ENCODE results near the gene USP7. TPM values are rescaled to one million over a fixed set of nuclear protein-coding genes. Genes with fewer than 3 reads are reported as not detected.

Gene USP7
- total RNA-seq, 1 experiment from 2014 or later, result 73.8 TPM

DNA sequence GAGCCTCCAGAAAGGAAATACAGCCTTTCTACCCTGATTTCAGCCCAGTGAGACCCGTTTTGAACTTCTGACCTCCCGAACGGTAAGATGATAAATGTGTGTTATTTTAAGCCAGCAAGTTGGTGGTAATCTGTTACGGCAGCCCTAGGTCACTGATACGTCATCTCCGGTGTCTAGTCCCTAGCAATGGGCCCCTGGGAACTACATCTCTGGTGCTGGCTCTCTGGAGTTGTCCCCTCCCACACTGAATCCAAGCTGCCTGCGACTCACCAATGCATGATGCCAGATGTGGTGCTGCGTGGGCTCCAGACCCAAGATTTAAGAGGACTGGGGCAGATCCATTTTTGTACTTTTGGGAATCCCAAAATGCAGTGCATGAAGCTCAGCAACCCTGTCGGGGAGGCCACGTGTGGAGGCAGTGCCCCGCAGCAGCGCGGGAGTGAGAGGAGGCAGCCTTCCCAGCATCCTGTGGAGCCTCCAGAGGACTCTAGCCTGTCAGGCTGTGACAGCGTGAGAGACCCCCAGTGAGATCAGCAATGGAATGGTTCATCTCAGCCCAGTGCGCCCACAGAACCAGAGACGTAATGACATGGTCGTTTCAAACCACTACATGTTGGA is 43.6 kb upstream of the USP7 start:
- no peak overlapping the region for H3K4me2 ChIP-seq (ENCODE audit: low read length)
- H3K9me3 ChIP-seq (ENCODE audit: low read length), result no peaks in the 10 kb centered on the region
- no peaks in the 10 kb centered on the region for H3K79me2 ChIP-seq (ENCODE audit: low read length)
- no peak overlapping the region for H3K4me3 ChIP-seq (ENCODE audit: low read length)
- intact Hi-C loops (cut with micrococcal nuclease), result loop anchor here (5.0 to 10.0 kb wide), 2 partner anchors 72 to 100 kb away; no protein-coding TSS in a partner anchor
- ATAC-seq (no peak), DNase-seq (no peak)
- H3K27me3 ChIP-seq (ENCODE audit: low read length), result no peaks in the 10 kb centered on the region
- no peak overlapping the region for H3K9ac ChIP-seq (ENCODE audit: low read length)
- H3F3A ChIP-seq (ENCODE audit: low read length, unreplicated experiment), result no peaks in the 10 kb centered on the region
- ChIA-PET POLR2A (ENCODE audit: unreplicated experiment) (no interaction called here), CTCF (no interaction called here)
- BruUV-seq (replicated peaks), result no TSS peak
- no peaks in the 10 kb centered on the region for H3K4me1 ChIP-seq (ENCODE audit: insufficient read depth, low read length)
- TF ChIP-seq EZH2 (IDR thresholded peaks at IDR 0.05; ENCODE audit: low read length, unreplicated experiment), result no peak
- no peak for TF ChIP-seq EZH2phosphoT487 (IDR thresholded peaks at IDR 0.05; ENCODE audit: borderline replicate concordance, low read length)
- no peaks in the 10 kb centered on the region for H4K20me1 ChIP-seq (ENCODE audit: low read length)
- H3K9me2 ChIP-seq (replicated peaks; ENCODE audit: low read length), result no peaks in the 10 kb centered on the region
- no peak overlapping the region for H3K27ac ChIP-seq (ENCODE audit: low read length)
- H2AFZ ChIP-seq (ENCODE audit: low read length), result no peak overlapping the region
- no peaks in the 10 kb centered on the region for H3K36me3 ChIP-seq (ENCODE audit: low read depth, low read length)

- H3K27ac ChIP-seq (ENCODE audit: low read length), result no peak overlapping the region
- CTCF ChIA-PET, result no interaction called here
- no peaks in the 10 kb centered on the region for H3K36me3 ChIP-seq (ENCODE audit: low read depth, low read length)
- DNase-seq (no peak), ATAC-seq (no peak)
- H4K20me1 ChIP-seq (ENCODE audit: low read length), result no peaks in the 10 kb centered on the region
- no peaks in the 10 kb centered on the region for H3F3A ChIP-seq (ENCODE audit: low read length, unreplicated experiment)
- H3K79me2 ChIP-seq (ENCODE audit: low read length), result no peaks in the 10 kb centered on the region
- no peaks in the 10 kb centered on the region for H3K4me1 ChIP-seq (ENCODE audit: insufficient read depth, low read length)
- BruUV-seq (replicated peaks), result no TSS peak
- no peak overlapping the region for H3K4me2 ChIP-seq (ENCODE audit: low read length)
- no peaks in the 10 kb centered on the region for H3K9me2 ChIP-seq (replicated peaks; ENCODE audit: low read length)
- intact Hi-C loops (cut with micrococcal nuclease), result loop anchor here (10.0 kb wide), 1 partner anchor 69 kb away; no protein-coding TSS in a partner anchor
- H3K27me3 ChIP-seq (ENCODE audit: low read length), result no peaks in the 10 kb centered on the region
- no peaks in the 10 kb centered on the region for H3K9me3 ChIP-seq (ENCODE audit: low read length)
- POLR2A ChIA-PET (ENCODE audit: unreplicated experiment), result no interaction called here
- TF ChIP-seq, protein P1, sequence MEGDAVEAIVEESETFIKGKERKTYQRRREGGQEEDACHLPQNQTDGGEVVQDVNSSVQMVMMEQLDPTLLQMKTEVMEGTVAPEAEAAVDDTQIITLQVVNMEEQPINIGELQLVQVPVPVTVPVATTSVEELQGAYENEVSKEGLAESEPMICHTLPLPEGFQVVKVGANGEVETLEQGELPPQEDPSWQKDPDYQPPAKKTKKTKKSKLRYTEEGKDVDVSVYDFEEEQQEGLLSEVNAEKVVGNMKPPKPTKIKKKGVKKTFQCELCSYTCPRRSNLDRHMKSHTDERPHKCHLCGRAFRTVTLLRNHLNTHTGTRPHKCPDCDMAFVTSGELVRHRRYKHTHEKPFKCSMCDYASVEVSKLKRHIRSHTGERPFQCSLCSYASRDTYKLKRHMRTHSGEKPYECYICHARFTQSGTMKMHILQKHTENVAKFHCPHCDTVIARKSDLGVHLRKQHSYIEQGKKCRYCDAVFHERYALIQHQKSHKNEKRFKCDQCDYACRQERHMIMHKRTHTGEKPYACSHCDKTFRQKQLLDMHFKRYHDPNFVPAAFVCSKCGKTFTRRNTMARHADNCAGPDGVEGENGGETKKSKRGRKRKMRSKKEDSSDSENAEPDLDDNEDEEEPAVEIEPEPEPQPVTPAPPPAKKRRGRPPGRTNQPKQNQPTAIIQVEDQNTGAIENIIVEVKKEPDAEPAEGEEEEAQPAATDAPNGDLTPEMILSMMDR (conservative IDR thresholded peaks at IDR 0.05; ENCODE audit: low read depth, low read length), result no peak
- TF ChIP-seq EZH2 (IDR thresholded peaks at IDR 0.05; ENCODE audit: low read length, unreplicated experiment) (no peak), EZH2phosphoT487 (IDR thresholded peaks at IDR 0.05; ENCODE audit: borderline replicate concordance, low read length) (no peak)
- H3K4me3 ChIP-seq (ENCODE audit: low read length), result no peak overlapping the region
- H2AFZ ChIP-seq (ENCODE audit: low read length), result no peak overlapping the region
- H3K9ac ChIP-seq (ENCODE audit: low read length), result no peak overlapping the region
These were observed 40.5 kb upstream of the USP7 start for GRCh38 chr16:9004183-9004582.

- H4K20me1 ChIP-seq (ENCODE audit: low read length), result no peaks in the 10 kb centered on the region
- no peak overlapping the region for H2AFZ ChIP-seq (ENCODE audit: low read length)
- TF ChIP-seq EZH2phosphoT487 (IDR thresholded peaks at IDR 0.05; ENCODE audit: borderline replicate concordance, low read length) (no peak), EZH2 (IDR thresholded peaks at IDR 0.05; ENCODE audit: low read length, unreplicated experiment) (no peak)
- TF ChIP-seq, protein P1 (conservative IDR thresholded peaks at IDR 0.05; ENCODE audit: low read depth, low read length), result no peak
- intact Hi-C loops (cut with micrococcal nuclease), result loop anchor here (10.0 kb wide), 1 partner anchor 69 kb away; no protein-coding TSS in a partner anchor
- ChIA-PET POLR2A (ENCODE audit: unreplicated experiment) (no interaction called here), CTCF (no interaction called here)
- no peaks in the 10 kb centered on the region for H3K9me3 ChIP-seq (ENCODE audit: low read length)
- no peak overlapping the region for H3K4me3 ChIP-seq (ENCODE audit: low read length)
- BruUV-seq (replicated peaks), result no TSS peak
- DNase-seq (no peak), ATAC-seq (no peak)
- H3K4me2 ChIP-seq (ENCODE audit: low read length), result no peak overlapping the region
- no peak overlapping the region for H3K9ac ChIP-seq (ENCODE audit: low read length)
- no peaks in the 10 kb centered on the region for H3F3A ChIP-seq (ENCODE audit: low read length, unreplicated experiment)
- H3K27ac ChIP-seq (ENCODE audit: low read length), result no peak overlapping the region
- H3K27me3 ChIP-seq (ENCODE audit: low read length), result no peaks in the 10 kb centered on the region
- no peaks in the 10 kb centered on the region for H3K36me3 ChIP-seq (ENCODE audit: low read depth, low read length)
- H3K79me2 ChIP-seq (ENCODE audit: low read length), result no peaks in the 10 kb centered on the region
- no peaks in the 10 kb centered on the region for H3K4me1 ChIP-seq (ENCODE audit: insufficient read depth, low read length)
- H3K9me2 ChIP-seq (replicated peaks; ENCODE audit: low read length), result no peaks in the 10 kb centered on the region
These were observed 40.1 kb upstream of the USP7 start for GRCh38 chr16:9003763-9004162.
